Right lobe of liver (tissue), 4 donors: ENCODE data around the gene RNF34.

Experiments
- CTCF ChIP-seq, 4 donors: fragments of 200-600 bp in 3 of 4; fragments of 450-650 bp in 1 of 4; IDR thresholded peaks; one replicate each; pipeline versions ENCODE4 v1.5.1 to v1.8.0; 2016 to 2022; ENCODE audit warnings: antibody characterized with exemption in 4 of 4, mild to moderate bottlenecking in 2 of 4
- POLR2A ChIP-seq: fragments of 450-650 bp; IDR thresholded peaks from one replicate; pipeline ENCODE4 v1.6.1; 2017; ENCODE audit warnings: antibody characterized with exemption, mild to moderate bottlenecking
- donor health status: DM: no; HTN: no; CAD: no.
- donor health status: DM: no; HTN: no; CAD: no.
- donor health status: DM: no; HTN: yes; CAD: no.

GRCh38 chr12:121439715-121440114 lies 39.8 kb downstream of the RNF34 start:
- no peak for TF ChIP-seq CTCF (IDR thresholded peaks at IDR 0.05)
- TF ChIP-seq POLR2A = no peak
